NT2/D1 (cell line): Measurements from ENCODE around the gene CMBL.
A peak's percentile ranks its signal among the peaks of the same experiment; 100 is the strongest.
"Not testable (repeated sequence)": the region's sequence is repeated elsewhere in the genome, so short reads cannot be mapped to it uniquely, and the experiment has no call there.

Experiments
- DNase-seq: peaks from one replicate; pipeline ENCODE4 v3.0.0-alpha.2; 2011; ENCODE audit warnings: low read depth, low spot score
- H3K27me3 ChIP-seq: 2 replicates; pipeline ENCODE4 v1.6.0; 2011; ENCODE audit warnings: mild to moderate bottlenecking; ENCODE audit not compliant: insufficient read length, insufficient read depth
- H3K36me3 ChIP-seq: 2 replicates; pipeline ENCODE4 v1.6.1; 2011; ENCODE audit warnings: mild to moderate bottlenecking, low read length, mixed read lengths; ENCODE audit not compliant: insufficient read depth, insufficient read length
- H3K4me1 ChIP-seq: 2 replicates; pipeline ENCODE4 v1.5.1; 2011; ENCODE audit not compliant: insufficient read depth, insufficient read length
- H3K4me3 ChIP-seq: 2 replicates; pipeline ENCODE4 v1.5.1; 2011; ENCODE audit warnings: low read depth; ENCODE audit not compliant: insufficient read length
- H3K9ac ChIP-seq: 2 replicates; pipeline ENCODE4 v1.6.0; 2011; ENCODE audit warnings: low read depth; ENCODE audit not compliant: insufficient read length
- H3K9me3 ChIP-seq: 2 replicates; pipeline ENCODE4 v1.5.1; 2011; ENCODE audit warnings: mild to moderate bottlenecking, low read length; ENCODE audit not compliant: insufficient read depth
- SUZ12 ChIP-seq: IDR thresholded peaks from 2 replicates; pipeline ENCODE4 v1.6.1; 2011; ENCODE audit not compliant: insufficient read length, insufficient read depth; ENCODE audit errors: extremely low read depth
- YY1 ChIP-seq: IDR thresholded peaks from 2 replicates; pipeline ENCODE4 v1.6.1; 2011; ENCODE audit not compliant: insufficient read length, insufficient read depth
- ZNF274 ChIP-seq: IDR thresholded peaks from 2 replicates; pipeline ENCODE4 v1.6.1; 2011; ENCODE audit warnings: mild to moderate bottlenecking, low read depth, low read length

Gene CMBL

DNA sequence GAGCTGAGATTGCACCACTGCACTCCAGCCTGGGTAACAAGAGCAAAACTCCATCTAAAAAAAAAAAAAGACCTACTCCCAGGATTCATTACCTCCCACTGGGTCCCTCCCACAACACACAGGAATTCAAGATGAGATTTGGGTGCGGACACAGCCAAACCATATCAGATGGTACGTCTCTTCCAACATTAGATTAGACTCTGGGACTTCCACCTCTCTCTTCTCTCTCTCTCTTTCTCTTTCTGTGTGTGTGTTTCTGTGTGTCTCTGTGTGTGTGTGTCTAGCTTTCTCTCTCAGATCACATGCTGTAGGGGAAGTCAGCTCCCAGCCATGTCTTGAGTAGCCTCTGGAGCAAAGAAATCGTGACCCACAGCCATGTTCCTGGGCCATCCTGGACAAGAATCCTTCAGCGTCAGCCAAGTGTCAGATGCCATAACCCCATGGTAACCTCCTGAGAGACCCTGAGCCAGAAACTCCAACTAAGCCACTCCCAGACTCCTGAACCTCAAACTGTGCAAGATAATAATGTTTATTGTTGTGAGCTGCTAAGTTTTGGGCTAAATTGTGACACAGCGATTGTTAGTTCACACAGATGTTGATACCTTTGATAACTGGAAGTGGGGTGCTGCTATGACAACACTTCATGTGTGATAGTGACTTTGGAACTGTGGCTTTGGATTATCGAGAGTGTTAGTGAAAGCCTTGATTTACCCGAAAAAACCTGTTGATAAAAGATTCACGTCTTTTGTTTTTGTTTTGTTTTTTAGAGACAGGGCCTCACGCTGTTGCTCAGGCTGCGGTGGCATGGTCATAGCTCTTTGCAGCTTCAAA, 4.1 kb upstream of the CMBL start:
- no peak for TF ChIP-seq SUZ12
- no peak for TF ChIP-seq YY1
- TF ChIP-seq ZNF274: no peak
- H3K36me3 ChIP-seq: no peaks in the 10 kb centered on the region
- no peak overlapping the region for H3K4me3 ChIP-seq
- no peaks in the 10 kb centered on the region for H3K4me1 ChIP-seq
- no peaks in the 10 kb centered on the region for H3K27me3 ChIP-seq
- H3K9me3 ChIP-seq: no peaks in the 10 kb centered on the region
- no peak for DNase-seq
- H3K9ac ChIP-seq: no peak overlapping the region

DNA sequence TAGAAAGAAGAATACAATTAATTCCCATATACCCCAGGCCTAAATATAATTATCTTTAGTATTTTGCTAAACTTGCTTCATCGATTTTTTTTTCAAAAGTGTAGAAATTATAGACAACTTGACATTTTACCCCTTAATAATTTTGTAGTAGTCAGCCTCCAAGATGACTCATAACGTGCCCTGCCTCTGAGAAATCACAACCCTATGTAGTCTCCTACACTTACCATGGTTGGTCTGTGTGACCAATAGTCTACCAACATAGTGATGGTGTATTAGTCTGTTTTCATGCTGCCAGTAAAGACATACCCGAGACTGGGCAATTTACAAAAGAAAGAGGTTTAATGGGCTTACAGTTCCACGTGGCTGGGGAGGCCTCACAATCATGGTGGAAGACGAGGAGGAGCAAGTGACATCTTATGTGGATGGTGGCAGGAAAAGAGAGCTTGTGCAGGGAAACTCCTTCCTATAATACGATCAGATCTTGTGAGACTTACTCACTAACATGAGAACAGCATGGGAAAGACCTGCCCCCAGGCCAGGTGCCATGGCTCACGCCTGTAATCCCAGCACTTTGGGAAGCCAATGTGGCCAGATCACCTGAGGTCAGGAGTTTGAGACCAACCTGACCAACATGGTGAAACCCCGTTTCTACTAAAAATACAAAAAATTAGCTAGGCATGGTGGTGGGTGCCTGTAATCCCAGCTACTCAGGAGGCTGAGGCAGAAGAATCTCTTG, 3.3 kb upstream of the CMBL start:
- not testable (repeated sequence) for H3K36me3 ChIP-seq, H3K9ac ChIP-seq, H3K9me3 ChIP-seq, H3K27me3 ChIP-seq, DNase-seq, H3K4me1 ChIP-seq, H3K4me3 ChIP-seq

DNA sequence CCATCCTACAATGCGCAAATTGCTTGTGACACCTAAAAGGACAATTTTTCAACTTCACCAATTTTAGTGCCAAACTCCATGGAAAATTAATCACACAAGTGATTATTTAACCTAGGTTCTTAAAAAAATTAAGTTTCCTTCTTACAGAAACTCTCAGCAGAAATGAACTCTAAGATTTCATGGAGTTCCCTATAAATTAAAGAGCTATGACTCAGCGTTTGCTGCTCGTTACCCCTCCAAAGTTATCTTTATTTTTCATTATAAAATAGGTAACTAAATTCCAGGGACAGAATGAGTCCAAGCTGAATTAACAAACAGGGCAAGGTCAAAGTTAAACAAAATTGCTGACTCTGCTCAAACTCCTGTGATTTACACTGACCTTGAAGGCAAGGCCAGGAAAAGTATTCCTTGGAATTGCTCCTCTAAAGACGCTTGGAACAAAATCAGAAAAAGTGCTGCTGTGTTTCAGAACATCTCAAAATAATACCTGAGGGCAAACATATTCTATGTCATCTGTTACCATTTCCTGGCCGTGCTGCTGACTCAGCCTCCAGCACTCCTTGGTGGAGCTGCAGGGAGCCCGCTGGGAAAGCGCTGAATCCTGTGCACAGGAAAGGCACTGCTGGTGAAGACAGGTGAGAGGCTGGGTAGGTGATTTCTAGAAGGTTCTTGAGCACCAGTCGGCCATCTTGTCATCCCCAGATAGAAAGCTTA, 2.5 kb upstream of the CMBL start:
- H3K27me3 ChIP-seq: no peaks in the 10 kb centered on the region
- TF ChIP-seq YY1: no peak
- H3K9ac ChIP-seq: no peak overlapping the region
- no peaks in the 10 kb centered on the region for H3K36me3 ChIP-seq
- H3K4me3 ChIP-seq: no peak overlapping the region
- H3K4me1 ChIP-seq: peaks cover 3% of the 10 kb centered on the region
- DNase-seq: no peak
- no peaks in the 10 kb centered on the region for H3K9me3 ChIP-seq

DNA sequence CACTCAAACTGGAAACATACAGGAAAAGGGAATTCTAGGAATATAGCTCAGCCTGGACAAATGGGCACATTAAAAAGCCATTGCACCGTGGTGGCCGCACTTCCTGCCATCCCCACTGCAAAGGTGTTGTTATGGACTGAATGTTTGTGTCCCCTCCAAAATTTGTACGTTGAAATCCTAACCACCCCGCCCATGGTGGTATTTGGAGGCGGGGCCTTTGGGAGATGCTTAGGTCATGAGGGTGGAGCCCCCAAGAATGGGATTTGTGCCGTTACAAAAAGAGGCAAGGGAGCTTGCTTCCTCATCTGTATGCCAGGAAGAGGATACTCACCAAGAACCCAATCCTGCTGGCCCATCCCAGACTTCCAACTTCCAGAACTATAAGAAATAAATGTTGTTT, 1.1 kb upstream of the CMBL start:
- H3K9ac ChIP-seq: no peak overlapping the region
- DNase-seq: no peak
- no peak for TF ChIP-seq ZNF274
- no peak for TF ChIP-seq YY1
- no peak for TF ChIP-seq SUZ12
- H3K27me3 ChIP-seq: no peaks in the 10 kb centered on the region
- no peak overlapping the region for H3K4me3 ChIP-seq
- peaks cover 3% of the 10 kb centered on the region for H3K4me1 ChIP-seq
- H3K36me3 ChIP-seq: no peaks in the 10 kb centered on the region
- H3K9me3 ChIP-seq: no peaks in the 10 kb centered on the region

DNA sequence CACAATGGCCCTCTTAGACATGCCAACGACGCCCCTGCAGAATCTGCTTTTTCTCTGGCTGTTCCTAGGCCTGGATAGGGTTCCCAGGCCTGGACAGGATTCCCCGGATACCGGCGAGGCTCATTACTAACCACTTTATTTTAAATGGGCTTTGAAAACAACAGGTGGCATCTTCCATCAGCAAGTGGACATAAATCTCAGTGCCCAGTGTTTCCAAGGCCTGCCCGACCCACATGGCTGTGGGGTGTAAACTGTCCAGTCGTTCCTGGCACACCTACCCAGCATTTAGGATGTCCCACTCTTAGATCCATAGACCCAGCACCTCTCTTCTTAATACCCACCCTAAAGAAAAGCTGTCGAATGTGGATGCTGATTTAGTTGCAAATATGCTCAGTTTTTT, 896 bp downstream of the CMBL start:
- peak overlapping the region; percentile 33 for H3K9ac ChIP-seq
- no peaks in the 10 kb centered on the region for H3K36me3 ChIP-seq
- H3K27me3 ChIP-seq: no peaks in the 10 kb centered on the region
- TF ChIP-seq YY1 (no peak), SUZ12 (no peak), ZNF274 (no peak)
- peaks cover 3% of the 10 kb centered on the region for H3K4me1 ChIP-seq
- peak overlapping the region; percentile 68 for H3K4me3 ChIP-seq
- no peak for DNase-seq
- H3K9me3 ChIP-seq: no peaks in the 10 kb centered on the region

DNA sequence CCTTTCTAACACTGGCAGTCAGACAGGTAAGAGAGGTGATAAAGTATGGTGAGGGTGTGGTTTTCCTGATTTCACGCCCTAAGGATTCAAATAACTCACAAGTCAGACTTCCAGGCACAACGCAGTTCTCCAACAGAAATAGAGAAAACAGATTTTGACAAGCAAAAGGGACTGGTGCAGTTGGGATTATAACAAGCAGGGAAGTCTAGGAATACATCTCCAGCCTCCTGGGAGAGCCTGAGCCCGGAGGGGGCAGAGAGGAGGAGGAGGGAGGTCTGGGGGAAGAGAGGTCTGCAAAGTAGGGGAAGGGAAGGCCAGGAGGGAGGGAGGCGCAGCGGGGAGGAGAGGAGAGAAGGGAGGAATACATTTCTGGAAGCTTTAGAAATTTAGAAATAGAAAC, 1.6 kb downstream of the CMBL start:
- H3K4me3 ChIP-seq: no peak overlapping the region
- no peak overlapping the region for H3K9ac ChIP-seq
- no peaks in the 10 kb centered on the region for H3K36me3 ChIP-seq
- H3K9me3 ChIP-seq: no peaks in the 10 kb centered on the region
- no peaks in the 10 kb centered on the region for H3K27me3 ChIP-seq
- peaks cover 3% of the 10 kb centered on the region for H3K4me1 ChIP-seq
- TF ChIP-seq SUZ12 (no peak), ZNF274 (no peak)
- no peak for DNase-seq

DNA sequence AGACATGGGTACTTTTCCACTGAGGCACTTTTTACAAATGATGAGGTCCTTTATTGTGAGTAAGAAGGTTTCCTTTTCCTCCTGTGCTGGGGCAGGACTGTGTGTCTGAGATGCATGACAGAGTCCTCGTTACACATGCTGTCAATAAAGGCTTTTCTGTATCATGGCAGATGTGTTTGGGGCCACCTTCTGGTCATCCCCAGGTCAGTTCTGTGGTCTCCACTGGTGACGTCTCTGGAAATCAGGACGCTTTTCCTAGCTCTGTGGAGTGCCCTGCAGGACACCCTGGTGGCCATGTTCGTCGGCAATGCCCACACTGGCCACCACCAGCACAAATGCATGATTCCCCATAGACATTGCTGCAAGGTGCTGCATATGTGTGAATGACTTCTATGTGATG, 2.8 kb downstream of the CMBL start:
- peaks cover 3% of the 10 kb centered on the region for H3K4me1 ChIP-seq
- DNase-seq: no peak
- H3K27me3 ChIP-seq: no peaks in the 10 kb centered on the region
- no peak overlapping the region for H3K4me3 ChIP-seq
- H3K9ac ChIP-seq: no peak overlapping the region
- H3K36me3 ChIP-seq: peaks cover 2% of the 10 kb centered on the region
- no peak for TF ChIP-seq YY1
- no peak for TF ChIP-seq ZNF274
- no peak for TF ChIP-seq SUZ12
- H3K9me3 ChIP-seq: no peaks in the 10 kb centered on the region
